HG02678 (cell line): ENCODE measurements around the gene SGSM2.
"Not testable (repeated sequence)": the region's sequence is repeated elsewhere in the genome, so short reads cannot be mapped to it uniquely, and the experiment has no call there.

Experiments used
- ATAC-seq: cut with Tn5 transposase; IDR thresholded peaks from one replicate; pipeline ENCODE4 v1.9.1; 2021; ENCODE audit warnings: mild to moderate bottlenecking, moderate library complexity; ENCODE audit not compliant: unreplicated experiment

The SGSM2 gene

GRCh38 chr17:2336852-2337543, at the start of gene SGSM2:
Gene SGSM2 (plus strand): TSS chr17:2337501. CDS start chr17:2337689, 188 bp downstream.
- peak; percentile 36 for ATAC-seq

- no peak for ATAC-seq
These were observed 47.3 kb upstream of the SGSM2 start for GRCh38 chr17:2289878-2290478.

- no peak for ATAC-seq
These were observed 45.2 kb upstream of the SGSM2 start for GRCh38 chr17:2292100-2292499.

GRCh38 chr17:2295575-2295974, 41.7 kb upstream of the SGSM2 start:
- no peak for ATAC-seq

GRCh38 chr17:2297023-2297422, 40.3 kb upstream of the SGSM2 start:
- no peak for ATAC-seq

GRCh38 chr17:2299136-2299535, 38.2 kb upstream of the SGSM2 start:
- no peak for ATAC-seq

- no peak for ATAC-seq
These were observed 37.5 kb upstream of the SGSM2 start for GRCh38 chr17:2299756-2300155.

GRCh38 chr17:2302778-2303203, 34.5 kb upstream of the SGSM2 start:
- ATAC-seq, result no peak

GRCh38 chr17:2303204-2304188, 33.8 kb upstream of the SGSM2 start, which contains the start of the genes SMG6 and SRR:
Gene SMG6 (minus strand): TSS chr17:2303785. CDS start chr17:2303720, 65 bp downstream.
Gene SRR (plus strand): TSS chr17:2303950. CDS start chr17:2315561, 11,611 bp downstream.
- ATAC-seq, result peak; percentile 81

- ATAC-seq, result no peak
These were observed 32.4 kb upstream of the SGSM2 start for GRCh38 chr17:2304931-2305330.

GRCh38 chr17:2309338-2310154, 27.8 kb upstream of the SGSM2 start:
- no peak for ATAC-seq

- no peak for ATAC-seq
These were observed 24.6 kb upstream of the SGSM2 start for GRCh38 chr17:2312736-2313135.

GRCh38 chr17:2316916-2317205, 20.4 kb upstream of the SGSM2 start:
- not testable (repeated sequence) for ATAC-seq

- ATAC-seq, result no peak
These were observed 19.5 kb upstream of the SGSM2 start for GRCh38 chr17:2317796-2318195.

- no peak for ATAC-seq
These were observed 18.2 kb upstream of the SGSM2 start for GRCh38 chr17:2319051-2319450.

- ATAC-seq, result no peak
These were observed 15.9 kb upstream of the SGSM2 start for GRCh38 chr17:2321399-2321798.

- no peak for ATAC-seq
These were observed 13.5 kb upstream of the SGSM2 start for GRCh38 chr17:2323629-2324314.

GRCh38 chr17:2331303-2331702, 6.0 kb upstream of the SGSM2 start:
- no peak for ATAC-seq

- no peak for ATAC-seq
These were observed 1.5 kb upstream of the SGSM2 start for GRCh38 chr17:2335726-2336214.
